NCI-H82 (cell line): ENCODE measurements around the gene HEPH.
"Not testable (repeated sequence)": the region's sequence is repeated elsewhere in the genome, so short reads cannot be mapped to it uniquely, and the experiment has no call there.

Experiments used
- DNase-seq: peaks from one replicate; lab custom pipeline; 2025; lab: John Stamatoyannopoulos, UW

HEPH gene

DNA sequence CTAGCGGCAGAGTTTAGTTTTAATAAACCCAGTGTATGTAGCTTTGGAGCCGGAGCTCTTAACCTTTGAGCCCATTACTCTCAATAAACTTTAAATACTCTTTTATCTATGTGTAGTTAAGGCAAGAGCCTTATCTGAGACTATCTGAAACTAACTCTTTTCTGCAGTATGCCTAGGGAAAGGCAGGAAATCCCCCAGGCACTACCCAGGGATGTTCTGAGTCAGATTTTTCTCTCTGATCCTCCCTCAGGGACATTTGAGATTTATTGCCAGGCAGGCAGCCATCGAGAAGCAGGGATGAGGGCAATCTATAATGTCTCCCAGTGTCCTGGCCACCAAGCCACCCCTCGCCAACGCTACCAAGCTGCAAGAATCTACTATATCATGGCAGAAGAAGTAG, 39.1 kb downstream of the HEPH start:
- DNase-seq, result no peak

DNA sequence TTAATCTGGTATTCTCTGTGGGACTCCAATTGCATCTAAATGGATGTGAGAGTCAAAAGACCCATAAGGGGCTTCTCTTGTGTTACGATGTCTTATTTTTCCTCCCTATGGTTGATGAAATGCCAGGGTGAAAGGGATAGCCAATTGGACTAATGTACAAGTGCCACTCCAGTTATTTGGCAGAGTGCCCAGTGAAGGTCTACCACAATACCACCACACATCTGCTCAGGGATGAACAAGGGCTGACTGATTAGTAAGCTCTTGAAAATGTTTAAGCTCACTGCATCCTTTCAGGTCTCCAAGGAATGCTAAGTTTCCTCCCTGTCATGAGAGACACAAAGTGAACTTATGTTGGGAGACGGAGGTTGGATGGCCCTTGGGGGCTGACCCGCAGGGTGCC, 57.8 kb downstream of the HEPH start:
- peak; percentile 0 for DNase-seq

DNA sequence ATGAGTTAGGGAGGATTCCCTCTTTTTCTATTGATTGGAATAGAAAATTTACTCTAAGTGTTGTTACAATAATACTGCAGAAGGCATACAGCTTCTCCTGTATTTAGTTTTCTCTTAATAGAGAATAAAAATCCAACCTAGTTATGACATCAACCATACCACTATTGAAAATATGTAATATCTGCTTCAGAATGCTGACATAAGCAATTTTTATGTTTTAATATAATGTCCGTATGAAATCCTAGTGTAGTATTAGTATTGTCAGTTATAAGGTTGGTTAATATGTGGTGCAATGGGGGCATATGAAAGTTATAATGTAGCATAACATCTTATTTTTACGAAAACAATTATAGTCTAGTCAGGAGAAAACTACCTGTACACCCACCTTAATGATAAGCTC, 68.2 kb downstream of the HEPH start:
- DNase-seq, result no peak

DNA sequence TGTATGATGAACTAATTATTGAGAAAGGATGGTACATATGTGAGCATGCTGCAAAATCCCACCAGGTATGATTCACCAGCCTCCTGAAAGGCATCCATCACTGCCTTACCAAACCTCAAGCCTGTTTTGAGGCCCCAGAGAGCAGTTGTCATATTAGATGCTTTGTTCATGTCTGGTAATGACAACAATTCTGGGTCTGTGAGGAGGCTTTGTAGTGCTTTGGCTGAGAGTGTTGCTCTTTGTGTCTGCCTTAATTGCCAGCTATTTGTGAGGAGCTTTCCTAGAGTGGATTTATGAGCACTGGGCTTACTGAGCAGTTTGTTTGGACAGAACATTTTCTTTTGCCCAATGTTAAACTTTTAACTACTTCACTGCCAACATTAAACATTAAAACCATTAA, 69.2 kb downstream of the HEPH start:
- no peak for DNase-seq

DNA sequence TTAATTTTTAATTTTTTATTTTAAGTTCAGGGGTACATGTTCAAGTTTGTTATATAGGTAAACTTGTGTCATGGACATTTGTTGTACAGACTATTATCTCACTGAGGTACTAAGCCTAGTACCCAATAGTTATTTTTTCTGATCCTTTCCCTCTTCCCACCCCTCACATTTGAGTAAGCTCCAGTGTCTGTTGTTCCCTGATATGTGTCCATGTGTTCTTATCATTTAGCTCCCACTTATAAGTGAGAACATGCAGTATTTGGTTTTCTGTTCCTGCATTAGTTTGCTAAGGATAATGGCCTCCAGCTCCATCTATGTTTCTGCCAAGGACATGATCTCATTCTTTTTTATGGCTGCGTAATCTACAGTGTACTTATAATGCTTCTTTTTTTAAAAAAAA, 69.9 kb downstream of the HEPH start:
- DNase-seq, result not testable (repeated sequence)

DNA sequence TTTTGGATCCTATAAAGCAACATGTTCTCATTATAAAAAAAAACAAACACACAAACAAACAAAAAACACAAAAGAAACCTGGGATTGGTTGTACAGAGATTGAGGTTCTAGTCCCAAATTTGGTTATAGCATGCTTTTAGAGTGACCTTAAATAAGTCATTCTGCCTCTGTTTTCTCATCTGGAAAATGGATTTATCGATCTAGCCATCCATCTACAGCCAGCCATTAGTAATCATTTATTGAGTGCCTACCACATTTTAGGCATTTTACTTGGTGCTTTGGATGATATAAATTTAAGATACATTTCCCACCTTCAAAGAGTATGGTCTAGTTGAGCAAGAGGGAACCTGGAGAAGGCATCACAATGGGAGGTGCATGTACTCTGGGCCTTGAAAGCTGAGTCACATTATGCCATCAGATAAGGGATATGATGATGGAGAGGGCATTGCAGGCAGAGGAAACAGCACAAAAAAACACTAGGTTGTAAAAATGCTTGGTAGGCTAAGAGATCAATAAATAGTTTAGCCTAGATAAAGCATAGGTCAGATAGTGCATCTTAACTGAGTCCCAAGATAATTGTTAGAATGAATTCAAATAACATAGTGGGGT, 91.4 kb downstream of the HEPH start:
- no peak for DNase-seq

DNA sequence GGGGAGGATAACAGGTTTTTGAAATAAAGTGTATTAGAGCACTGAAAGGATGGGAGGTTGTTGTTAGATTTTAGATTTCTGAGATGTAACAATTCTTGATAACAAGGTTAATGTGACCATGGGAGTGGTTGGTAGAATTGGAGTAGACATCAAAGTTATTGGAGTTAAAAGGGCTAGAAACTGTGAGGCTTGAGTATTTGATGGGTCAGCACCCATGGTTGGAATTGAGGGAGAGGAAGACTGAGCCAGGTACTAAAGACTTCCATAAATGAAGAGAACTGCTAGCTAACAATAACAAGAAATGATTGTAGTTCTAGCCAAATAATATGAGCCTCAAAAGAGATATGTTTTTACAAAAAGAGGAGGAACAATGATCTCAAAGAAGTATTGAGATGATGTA, 98.8 kb downstream of the HEPH start:
- no peak for DNase-seq
